Upper lobe of left lung (tissue), 4 donors: ENCODE data around the gene PDILT.

Source experiments
- POLR2A ChIP-seq, 4 donors: fragments of 450-650 bp; IDR thresholded peaks; one replicate each; pipeline ENCODE4 v1.5.1; 2016 to 2017; ENCODE audit warnings: antibody characterized with exemption in 4 of 4, mild to moderate bottlenecking in 2 of 4
- TF ChIP-seq, protein P1 (sequence below), 6 experiments: fragments of 450-650 bp in 4 of 6; fragments of 200-600 bp in 2 of 6; sonication (generic) in 2 of 6; IDR thresholded peaks; one replicate each; pipeline ENCODE4 v1.5.1; 2016 to 2019; ENCODE audit warnings: antibody characterized with exemption in 6 of 6

DNA sequence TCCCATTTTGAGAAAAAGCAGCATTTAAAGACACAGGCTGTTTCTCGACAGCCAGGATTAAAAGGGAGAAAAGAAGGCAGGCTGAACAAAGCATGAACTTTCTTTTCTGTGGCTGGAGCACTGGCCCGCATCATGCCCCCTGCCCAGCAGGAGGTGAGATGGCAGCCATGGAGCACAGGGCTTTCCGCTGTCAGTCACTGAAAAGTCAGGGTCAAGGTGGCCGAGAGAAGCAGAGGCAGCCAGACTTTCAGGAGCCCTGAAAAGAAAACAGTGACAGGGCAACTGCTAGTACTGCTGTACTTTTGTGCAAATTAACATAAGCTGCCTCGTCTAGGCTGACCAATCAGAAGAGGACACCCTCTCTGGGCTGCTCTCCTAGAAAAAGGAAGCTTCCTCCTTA is 71.4 kb downstream of the PDILT start:
- TF ChIP-seq, protein P1, sequence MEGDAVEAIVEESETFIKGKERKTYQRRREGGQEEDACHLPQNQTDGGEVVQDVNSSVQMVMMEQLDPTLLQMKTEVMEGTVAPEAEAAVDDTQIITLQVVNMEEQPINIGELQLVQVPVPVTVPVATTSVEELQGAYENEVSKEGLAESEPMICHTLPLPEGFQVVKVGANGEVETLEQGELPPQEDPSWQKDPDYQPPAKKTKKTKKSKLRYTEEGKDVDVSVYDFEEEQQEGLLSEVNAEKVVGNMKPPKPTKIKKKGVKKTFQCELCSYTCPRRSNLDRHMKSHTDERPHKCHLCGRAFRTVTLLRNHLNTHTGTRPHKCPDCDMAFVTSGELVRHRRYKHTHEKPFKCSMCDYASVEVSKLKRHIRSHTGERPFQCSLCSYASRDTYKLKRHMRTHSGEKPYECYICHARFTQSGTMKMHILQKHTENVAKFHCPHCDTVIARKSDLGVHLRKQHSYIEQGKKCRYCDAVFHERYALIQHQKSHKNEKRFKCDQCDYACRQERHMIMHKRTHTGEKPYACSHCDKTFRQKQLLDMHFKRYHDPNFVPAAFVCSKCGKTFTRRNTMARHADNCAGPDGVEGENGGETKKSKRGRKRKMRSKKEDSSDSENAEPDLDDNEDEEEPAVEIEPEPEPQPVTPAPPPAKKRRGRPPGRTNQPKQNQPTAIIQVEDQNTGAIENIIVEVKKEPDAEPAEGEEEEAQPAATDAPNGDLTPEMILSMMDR (IDR thresholded peaks at IDR 0.05) = no peak
- no peak for TF ChIP-seq POLR2A (IDR thresholded peaks at IDR 0.05)
